IPS-18c (cell line): ENCODE results near the gene ASMT.
"Not testable (repeated sequence)": the region's sequence is repeated elsewhere in the genome, so short reads cannot be mapped to it uniquely, and the experiment has no call there.

Source experiments
- H3K4me3 ChIP-seq: 2 replicates; pipeline ENCODE4 v1.7.0; 2013; ENCODE audit warnings: low read depth, mild to moderate bottlenecking, low read length, moderate library complexity; ENCODE audit not compliant: insufficient read depth
- H3K9me3 ChIP-seq: one replicate; pipeline ENCODE4 v1.6.1; 2013; ENCODE audit warnings: mild to moderate bottlenecking, low read length, moderate library complexity; ENCODE audit not compliant: control insufficient read depth, insufficient read depth

The ASMT gene

DNA sequence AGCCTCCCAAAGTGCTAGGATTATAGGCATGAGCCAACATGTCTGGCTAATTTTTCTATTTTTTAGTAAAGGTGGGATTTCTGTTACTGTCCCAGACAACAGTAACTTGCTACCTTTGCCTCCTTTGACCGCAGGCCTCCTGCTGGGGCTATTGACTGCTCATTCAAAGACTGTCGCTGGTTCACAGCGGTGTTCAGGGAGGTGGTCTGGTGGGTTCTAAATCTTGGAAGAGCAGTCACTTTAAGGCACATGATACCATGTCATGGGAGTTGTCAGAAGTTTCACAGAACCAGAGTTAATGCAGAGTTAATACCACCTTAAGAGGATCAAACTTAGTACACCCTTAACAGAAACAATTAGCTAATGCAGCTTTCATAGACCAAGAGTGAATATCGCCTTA, 3.8 kb downstream of the ASMT start:
- H3K9me3 ChIP-seq = no peaks in the 10 kb centered on the region
- no peak overlapping the region for H3K4me3 ChIP-seq

- Histone ChIP-seq H3K4me3 (no peak overlapping the region), H3K9me3 (no peaks in the 10 kb centered on the region)
These were observed 8.8 kb downstream of the ASMT start for GRCh38 chrX:1623691-1624090.

GRCh38 chrX:1624158-1624860, 9.4 kb downstream of the ASMT start:
- not testable (repeated sequence) for H3K9me3 ChIP-seq, H3K4me3 ChIP-seq

DNA sequence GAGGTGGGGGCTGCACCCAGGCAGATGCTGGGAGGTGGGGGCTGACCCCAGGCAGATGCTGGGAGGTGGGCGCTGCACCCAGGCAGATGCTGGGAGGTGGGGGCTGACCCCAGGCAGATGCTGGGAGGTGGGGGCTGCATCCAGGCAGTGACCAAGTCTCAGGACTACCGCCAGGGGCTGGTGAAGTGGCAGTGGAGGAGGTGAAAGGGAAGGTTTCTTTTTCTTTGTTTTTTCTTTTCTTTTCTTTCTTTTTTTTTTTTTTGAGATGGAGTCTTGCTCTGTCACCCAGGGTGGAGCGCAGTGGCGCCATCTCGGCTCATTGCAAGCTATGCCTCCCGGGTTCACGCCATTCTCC, 10.0 kb downstream of the ASMT start:
- H3K4me3 ChIP-seq, H3K9me3 ChIP-seq: not testable (repeated sequence)

DNA sequence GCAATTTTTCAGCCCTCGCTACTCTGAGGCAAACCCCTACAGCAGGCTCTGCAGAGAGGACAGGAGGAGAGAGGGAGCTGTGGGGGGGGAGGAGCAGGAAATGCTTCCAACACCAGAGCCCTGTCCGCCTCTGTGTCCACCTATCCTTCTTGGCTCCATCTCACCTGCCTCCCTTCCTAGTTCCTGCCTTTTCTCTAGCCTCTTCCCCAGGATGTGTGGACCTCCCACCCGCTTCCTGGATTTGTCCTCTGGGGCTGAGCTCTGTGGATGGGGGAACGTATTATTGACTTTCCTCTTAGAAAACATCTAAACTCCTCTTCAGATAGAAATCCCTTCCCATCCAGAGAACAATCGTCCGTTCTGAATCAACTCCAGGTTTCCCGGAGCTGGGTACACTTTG, 14.4 kb downstream of the ASMT start:
- Histone ChIP-seq H3K4me3 (no peak overlapping the region), H3K9me3 (no peaks in the 10 kb centered on the region)

DNA sequence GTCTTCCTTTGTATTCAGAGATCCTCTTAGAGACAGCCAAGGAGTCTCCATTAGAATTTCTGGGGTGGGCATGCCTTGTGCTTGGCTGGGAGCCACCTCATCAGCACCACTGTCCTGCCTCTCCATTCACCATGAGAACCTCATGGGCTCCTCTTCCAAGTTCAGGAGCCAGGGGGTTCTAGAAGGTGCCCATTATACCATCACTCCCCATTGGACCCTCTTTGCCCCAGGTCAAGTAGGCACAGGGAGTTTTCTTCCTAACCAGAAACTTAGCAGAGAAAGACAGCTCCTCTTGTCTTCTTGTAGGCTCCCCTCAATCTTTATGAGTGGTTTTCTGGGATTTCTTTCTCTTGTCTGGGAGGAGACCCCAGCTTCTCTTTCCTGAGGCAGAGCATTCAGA, 31.1 kb downstream of the ASMT start:
- no peak overlapping the region for H3K4me3 ChIP-seq
- H3K9me3 ChIP-seq = peaks cover 9% of the 10 kb centered on the region

- H3K9me3 ChIP-seq = peaks cover 4% of the 10 kb centered on the region
- H3K4me3 ChIP-seq = no peak overlapping the region
These were observed 34.8 kb downstream of the ASMT start for GRCh38 chrX:1649621-1650020.

DNA sequence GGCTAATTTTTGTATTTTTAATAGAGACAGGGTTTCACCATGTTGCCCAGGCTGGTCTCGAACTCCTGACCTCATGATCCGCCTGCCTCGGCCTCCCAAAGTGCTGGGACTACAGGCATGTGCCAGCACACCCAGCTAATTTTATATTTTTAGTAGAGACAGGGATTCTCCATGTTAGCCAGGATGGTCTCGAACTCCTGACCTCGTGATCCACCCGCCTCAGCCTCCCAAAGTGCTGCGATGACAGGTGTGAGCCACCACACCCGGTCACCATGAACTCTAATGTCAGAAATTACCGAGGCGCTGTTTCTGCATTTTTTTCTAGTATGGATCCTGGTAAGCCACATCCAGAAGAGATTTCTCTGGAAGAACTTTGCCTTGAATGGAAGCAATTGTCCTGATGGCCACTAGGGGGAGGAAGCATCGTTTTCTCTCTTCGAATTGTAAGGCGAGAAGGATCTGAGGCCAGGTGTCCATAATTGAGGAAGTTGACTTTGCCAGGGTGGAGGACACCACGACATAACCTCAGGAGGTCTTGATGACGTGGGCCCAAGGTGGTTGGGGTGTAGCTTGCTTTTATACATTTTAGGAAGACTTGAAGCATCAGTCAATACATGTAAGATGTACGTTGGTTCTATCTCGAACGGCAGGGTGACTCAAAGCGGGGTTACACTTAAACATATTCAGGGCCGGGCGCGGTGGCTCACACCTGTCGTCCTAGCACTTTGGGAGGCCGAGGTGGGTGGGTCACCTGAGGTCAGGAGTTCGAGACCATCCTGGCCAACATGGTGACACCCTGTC, 37.4 kb downstream of the ASMT start:
- not testable (repeated sequence) for H3K4me3 ChIP-seq, H3K9me3 ChIP-seq

DNA sequence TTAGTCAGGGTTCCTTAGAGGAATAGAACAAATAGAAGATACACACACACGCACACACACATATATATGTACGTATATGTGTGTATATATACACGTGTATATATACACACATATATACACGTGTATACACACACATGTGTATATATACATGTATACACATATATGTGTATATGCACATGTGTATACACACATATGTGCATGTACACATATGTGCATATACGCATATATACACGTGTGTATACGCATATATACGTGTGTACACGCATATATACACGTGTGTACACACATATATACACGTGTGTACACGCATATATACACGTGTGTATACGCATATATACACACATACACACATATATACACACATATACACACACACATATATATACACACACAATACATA, 41.5 kb downstream of the ASMT start:
- Histone ChIP-seq H3K4me3 (no peak overlapping the region), H3K9me3 (no peaks in the 10 kb centered on the region)

DNA sequence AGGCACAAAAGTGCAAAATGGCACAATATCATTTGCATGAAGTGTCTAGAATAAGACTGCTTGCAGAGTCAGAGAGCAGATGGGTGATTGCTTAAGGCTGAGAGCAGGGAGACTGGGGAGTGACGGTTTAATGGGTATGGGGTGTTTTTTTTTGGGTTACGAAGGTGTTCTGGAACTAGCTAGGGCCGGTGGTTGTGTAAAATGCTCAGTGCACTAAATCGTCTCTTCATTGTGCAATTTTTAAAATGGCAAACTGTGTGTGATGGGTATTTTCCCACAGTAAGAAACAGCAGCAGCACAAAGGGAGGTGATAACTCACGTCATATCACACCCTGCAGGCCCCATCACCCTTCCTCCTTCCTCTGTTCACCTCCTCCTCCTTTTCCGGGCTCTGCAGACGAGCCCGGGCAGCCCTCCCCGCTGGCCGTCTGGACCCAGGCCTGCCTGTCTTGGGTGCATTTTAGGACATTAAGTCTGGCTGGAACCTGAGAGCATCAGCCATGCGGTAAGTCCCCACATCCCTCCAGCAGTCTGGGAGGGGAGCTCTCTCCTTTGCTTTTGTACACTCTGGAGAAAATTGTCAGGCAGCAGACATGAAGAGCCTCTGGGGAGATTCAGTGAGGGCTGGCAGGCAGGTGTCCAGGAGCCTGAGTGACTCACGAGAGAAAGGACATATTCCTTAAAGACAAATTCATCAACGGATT, 42.7 kb downstream of the ASMT start:
- Histone ChIP-seq H3K4me3 (no peak overlapping the region), H3K9me3 (no peaks in the 10 kb centered on the region)

DNA sequence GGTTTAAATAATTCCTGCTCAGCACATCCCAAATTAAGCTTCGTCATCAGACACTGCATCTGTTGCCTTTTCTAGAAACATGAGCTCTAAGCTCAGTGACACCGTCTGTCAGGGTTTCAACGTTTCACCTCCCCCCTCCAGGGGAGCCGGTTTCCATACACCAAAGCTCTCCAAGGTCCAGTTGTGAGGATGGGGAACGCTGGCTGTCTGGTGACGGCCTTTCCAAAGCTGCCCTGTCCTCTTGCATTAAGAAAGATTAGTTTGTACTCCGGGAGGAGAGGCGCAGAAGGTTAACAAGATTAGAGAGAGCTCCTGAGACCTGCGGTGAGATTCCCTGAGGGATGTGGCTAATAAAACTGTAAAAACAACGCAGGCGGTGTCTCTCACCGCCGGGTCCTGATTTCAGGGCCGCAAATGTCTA, 43.2 kb downstream of the ASMT start:
- H3K4me3 ChIP-seq = no peak overlapping the region

GRCh38 chrX:1659664-1660461, 45.0 kb downstream of the ASMT start:
- H3K4me3 ChIP-seq = no peak overlapping the region
- H3K9me3 ChIP-seq = no peaks in the 10 kb centered on the region

More for the DNA sequence above, 43.2 kb downstream of the ASMT start:
- no peaks in the 10 kb centered on the region for H3K9me3 ChIP-seq

DNA sequence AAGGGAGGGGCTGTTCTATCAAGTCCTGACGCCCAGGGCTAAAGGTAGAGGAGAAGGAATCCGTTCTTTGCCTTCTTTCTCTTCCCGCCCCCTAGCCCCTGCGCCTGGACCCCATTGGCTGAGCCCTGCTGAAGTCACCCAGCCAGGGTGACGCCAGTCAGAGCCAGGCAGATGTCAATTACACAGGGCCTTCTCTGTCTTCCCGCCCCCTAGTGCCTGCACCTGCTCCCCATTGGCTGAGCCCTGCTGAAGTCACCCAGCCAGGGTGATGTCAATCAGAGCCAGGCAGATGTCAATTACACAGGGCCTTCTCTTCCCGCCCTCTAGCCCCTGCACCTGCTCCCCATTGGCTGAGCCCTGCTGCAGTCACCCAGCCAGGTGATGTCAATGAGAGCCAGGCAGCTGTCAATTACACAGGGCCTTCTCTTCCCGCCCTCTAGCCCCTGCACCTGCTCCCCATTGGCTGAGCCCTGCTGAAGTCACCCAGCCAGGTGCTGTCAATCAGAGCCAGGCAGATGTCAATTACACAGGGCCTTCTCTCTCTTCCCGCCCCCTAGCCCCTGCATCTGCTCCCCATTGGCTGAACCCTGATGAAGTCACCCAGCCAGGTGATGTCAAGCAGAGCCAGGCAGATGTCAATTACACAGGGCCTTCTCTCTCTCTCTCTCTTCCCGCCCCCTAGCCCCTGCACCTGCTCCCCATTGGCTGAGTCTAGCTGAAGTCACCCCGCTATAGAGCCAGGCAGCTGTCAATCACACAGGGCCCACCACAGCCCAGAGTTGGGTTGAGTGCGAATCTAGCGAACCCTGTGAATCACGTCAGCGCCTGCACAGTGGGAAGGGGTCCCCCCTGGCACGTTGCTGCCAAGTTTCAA, 46.4 kb downstream of the ASMT start:
- H3K4me3 ChIP-seq = no peak overlapping the region; the same call in 1 of the 2 replicates
- peaks cover 6% of the 10 kb centered on the region for H3K9me3 ChIP-seq

DNA sequence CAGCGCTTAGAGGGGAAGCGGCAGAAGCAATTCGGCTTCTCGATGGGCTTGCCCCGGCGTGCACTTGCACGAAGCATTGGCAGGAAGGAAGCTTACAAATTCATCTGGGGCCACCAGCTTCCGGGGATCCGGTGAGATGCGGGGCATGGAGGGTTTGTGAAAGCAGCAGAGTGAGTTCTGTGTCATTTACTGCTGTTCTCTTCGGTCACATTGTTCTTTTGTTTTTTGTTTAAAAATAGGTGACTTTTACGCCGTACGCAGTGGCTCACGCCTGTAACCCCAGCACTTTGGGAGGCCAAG, 47.0 kb downstream of the ASMT start:
- peaks cover 8% of the 10 kb centered on the region for H3K9me3 ChIP-seq
- no peak overlapping the region; the same call in 1 of the 2 replicates for H3K4me3 ChIP-seq

- Histone ChIP-seq H3K4me3 (no peak overlapping the region), H3K9me3 (peaks cover 8% of the 10 kb centered on the region)
These were observed 52.7 kb downstream of the ASMT start for GRCh38 chrX:1667566-1667965.

DNA sequence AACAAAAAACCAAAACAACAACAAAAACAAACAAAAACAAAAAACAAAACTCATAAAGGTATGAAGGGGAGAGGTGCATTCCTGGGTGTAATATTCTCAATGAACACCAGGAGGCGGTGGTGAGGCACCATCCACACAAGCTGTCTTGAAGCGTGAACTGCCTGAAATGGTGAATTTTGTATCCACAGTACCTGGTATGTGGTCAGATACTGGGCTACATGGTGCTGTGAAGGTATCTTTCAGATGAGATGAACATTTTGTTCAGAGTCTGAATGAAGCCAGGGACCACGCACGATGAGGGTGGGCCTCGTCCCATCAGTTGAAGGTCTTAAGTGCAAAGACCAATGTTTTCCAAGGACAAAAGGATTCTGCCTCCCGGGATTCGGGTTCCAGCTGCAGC, 58.5 kb downstream of the ASMT start:
- Histone ChIP-seq H3K9me3 (no peaks in the 10 kb centered on the region), H3K4me3 (no peak overlapping the region)

- no peaks in the 10 kb centered on the region for H3K9me3 ChIP-seq
- H3K4me3 ChIP-seq = no peak overlapping the region
These were observed 62.0 kb downstream of the ASMT start for GRCh38 chrX:1676866-1677265.
